ENCODE measurements around the gene CYP24A1.

DNA sequence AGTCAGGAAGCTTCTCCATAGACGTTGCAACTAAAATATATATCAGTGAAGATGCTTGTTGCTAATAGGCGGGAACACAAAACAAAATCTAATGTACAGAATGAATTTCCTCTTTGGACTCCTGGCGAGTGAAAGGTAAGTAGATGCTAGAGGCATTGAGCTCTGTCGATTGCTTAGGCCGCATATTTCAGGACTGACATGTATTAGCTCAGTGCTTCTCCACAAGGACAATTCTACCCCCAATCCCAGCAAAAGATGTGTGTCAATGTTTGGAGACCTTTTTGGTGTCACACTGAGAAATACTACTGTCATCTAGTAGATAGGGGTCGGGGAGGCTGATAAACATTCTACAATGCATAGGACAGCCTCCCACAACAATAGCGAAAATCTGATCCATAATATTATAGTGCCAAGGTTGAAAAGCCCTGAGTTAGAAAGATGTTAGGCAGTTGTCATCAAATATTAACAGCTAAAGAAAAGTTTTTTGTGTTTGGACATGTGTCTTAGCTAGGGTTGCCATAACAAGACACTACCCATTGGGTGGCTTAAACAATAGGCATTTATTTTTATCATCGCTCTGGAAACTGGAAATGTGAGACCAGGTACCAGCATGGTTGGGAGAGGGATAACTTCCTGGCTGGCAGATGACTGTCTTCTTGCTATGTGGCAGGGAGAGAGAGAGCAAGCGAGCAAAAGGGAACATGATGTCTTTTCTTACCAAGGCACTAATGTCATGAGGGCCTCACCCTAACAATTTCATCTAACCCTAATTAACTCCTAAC, 55.4 kb downstream of the CYP24A1 start:
- no peak for TF ChIP-seq CTCF (IDR thresholded peaks at IDR 0.05)
- TF ChIP-seq POLR2AphosphoS5 (IDR thresholded peaks at IDR 0.05) = no peak

Data from suprapubic skin (tissue), 3 donors.